Measurements from ENCODE around the gene BTRC.

BTRC gene

DNA sequence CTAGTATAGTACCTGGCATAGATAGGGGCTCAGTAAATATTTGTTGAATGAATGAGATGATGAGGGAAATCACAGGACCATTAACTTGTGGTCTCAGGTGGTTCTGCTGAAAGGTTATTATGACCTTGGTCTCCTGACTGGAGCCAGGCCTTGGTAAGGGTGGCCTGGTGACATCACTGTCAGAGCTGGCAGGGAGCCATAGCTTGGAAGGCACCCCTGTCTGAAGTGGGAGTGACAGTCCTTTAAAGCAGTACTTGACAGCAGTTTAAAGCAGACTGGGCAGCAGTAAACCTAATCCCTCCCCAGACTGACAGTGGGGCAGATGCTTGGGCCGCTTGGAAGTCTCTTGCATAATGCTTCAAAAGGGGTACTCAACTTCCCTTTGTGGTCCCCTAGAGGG is 247.6 kb downstream of the BTRC start:
- CTCF ChIA-PET: interaction anchor here (1.2 to 5.3 kb wide), 5 partner anchors 9 to 239 kb away, joined by 4 to 41 read pairs (median 10); partner anchors contain the start of gene NPM3

DNA sequence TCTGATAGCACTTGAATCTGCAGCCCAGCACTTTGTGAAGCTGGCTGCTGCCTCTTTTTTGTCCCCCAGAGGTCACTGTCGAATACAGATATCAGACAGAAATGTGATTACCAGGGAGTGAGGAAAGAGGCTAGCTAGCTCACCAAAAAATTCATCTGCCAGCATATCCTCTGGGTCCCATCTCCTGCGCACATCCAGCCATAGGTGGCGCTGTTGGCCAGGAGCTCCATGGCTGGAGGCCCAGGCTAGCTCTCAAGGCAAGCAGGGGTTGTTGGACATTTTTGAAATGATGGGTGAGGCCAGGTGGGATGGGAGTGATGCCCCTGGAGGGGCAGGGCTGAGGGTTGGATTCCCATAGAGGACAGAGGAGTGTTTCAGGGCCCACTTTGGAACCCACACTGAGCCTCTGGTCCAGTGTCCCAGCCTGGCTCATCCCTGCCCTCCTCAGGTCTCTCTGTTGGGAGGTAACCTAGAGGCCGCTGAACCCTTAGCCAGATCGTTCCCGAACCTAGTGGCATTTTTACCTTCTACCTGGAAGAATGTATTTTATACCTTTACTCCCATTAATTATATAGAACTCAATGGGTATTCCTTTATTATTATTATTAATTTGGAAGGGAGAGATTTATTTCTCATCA is 248.9 kb downstream of the BTRC start:
- ChIA-PET POLR2A (interaction anchor here (0.7 to 1.3 kb wide), 5 partner anchors 10 to 181 kb away, joined by 3 to 9 read pairs (median 4); partner anchors contain the start of gene NPM3), CTCF (interaction anchor here (0.6 to 5.3 kb wide), 28 partner anchors 8 to 407 kb away, joined by 3 to 41 read pairs (median 5); partner anchors contain the start of genes DPCD, NPM3, OGA and POLL)
- no peak; the same call in 1 of the 2 replicates for TF ChIP-seq LEF1 (IDR thresholded peaks at IDR 0.05; ENCODE audit: borderline replicate concordance)
- no peak for TF ChIP-seq FOXK2 (IDR thresholded peaks at IDR 0.05)
- TF ChIP-seq FOXM1 (IDR thresholded peaks at IDR 0.05; ENCODE audit: borderline replicate concordance): no peak
- TF ChIP-seq BHLHE40 (IDR thresholded peaks at IDR 0.05; ENCODE audit: borderline replicate concordance): no peak
- TF ChIP-seq, protein P1, sequence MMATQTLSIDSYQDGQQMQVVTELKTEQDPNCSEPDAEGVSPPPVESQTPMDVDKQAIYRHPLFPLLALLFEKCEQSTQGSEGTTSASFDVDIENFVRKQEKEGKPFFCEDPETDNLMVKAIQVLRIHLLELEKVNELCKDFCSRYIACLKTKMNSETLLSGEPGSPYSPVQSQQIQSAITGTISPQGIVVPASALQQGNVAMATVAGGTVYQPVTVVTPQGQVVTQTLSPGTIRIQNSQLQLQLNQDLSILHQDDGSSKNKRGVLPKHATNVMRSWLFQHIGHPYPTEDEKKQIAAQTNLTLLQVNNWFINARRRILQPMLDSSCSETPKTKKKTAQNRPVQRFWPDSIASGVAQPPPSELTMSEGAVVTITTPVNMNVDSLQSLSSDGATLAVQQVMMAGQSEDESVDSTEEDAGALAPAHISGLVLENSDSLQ (IDR thresholded peaks at IDR 0.05): no peak
- no peak for TF ChIP-seq ELF4 (IDR thresholded peaks at IDR 0.05)
- TF ChIP-seq L3MBTL2 (conservative IDR thresholded peaks at IDR 0.05): no peak
- no peak for TF ChIP-seq CTBP1 (IDR thresholded peaks at IDR 0.05; ENCODE audit: borderline replicate concordance)
- no peak for TF ChIP-seq ZNF384 (IDR thresholded peaks at IDR 0.05)
- TF ChIP-seq HDGF (IDR thresholded peaks at IDR 0.05; ENCODE audit: borderline replicate concordance): no peak
- TF ChIP-seq SUZ12 (IDR thresholded peaks at IDR 0.05): no peak
- peak; percentile 94 for DNase-seq (ENCODE audit: extremely low spot score)

More for the DNA sequence above, 247.6 kb downstream of the BTRC start:
- TF ChIP-seq NFRKB (IDR thresholded peaks at IDR 0.05) (no peak), TARDBP (IDR thresholded peaks at IDR 0.05) (no peak), FOXK2 (IDR thresholded peaks at IDR 0.05) (no peak), SP1 (IDR thresholded peaks at IDR 0.05) (no peak), ZNF384 (IDR thresholded peaks at IDR 0.05) (no peak), ELF4 (IDR thresholded peaks at IDR 0.05) (no peak), FOXM1 (IDR thresholded peaks at IDR 0.05; ENCODE audit: borderline replicate concordance) (no peak), L3MBTL2 (conservative IDR thresholded peaks at IDR 0.05) (no peak)
- POLR2A ChIA-PET: interaction anchor here (1.3 kb wide), 1 partner anchor 12 kb away, joined by 3 read pairs; no protein-coding TSS in a partner anchor
- DNase-seq (ENCODE audit: extremely low spot score): no peak
